Right ventricle myocardium inferior (tissue), 1 donor: ENCODE measurements around the gene NDUFAF3. TPM values are rescaled to one million over a fixed set of nuclear protein-coding genes. Genes with fewer than 3 reads are reported as not detected.

Experiments
- ATAC-seq: fragments of 200-7000 bp; cut with Tn5 transposase; one replicate; pipeline ENCODE4 v1.9.1; 2020; ENCODE audit warnings: mild to moderate bottlenecking, moderate library complexity
- DNase-seq: peaks from one replicate; pipeline ENCODE4 v3.0.0; 2021; ENCODE audit errors: missing footprints
- intact Hi-C: fragments of 100-400 bp; cut with DNase I; formaldehyde crosslinking; loops from one replicate; pipeline ENCODE4 v1.11.0; 2022
- long read RNA-seq: library from polyadenylated mRNA; unstranded; transcript quantifications from one replicate; pipeline ENCODE4 v2.0.0, GENCODE V29; 2021
- total RNA-seq: library from RNA; stranded (reverse); fragmentation: NEBNext Ultra II Directional; extraction: Animal tissue kit (Norgen Biotek cat#: 25700); gene quantifications from one replicate; pipeline ENCODE4 v1.2.1, GENCODE V29; 2021
- donor health status: DM: no; HTN: yes; CAD: no; lungs with severe emphysema.

The NDUFAF3 gene
- total RNA-seq, result 157 TPM
- long read RNA-seq, transcript NDUFAF3-202 (5 exons, 2,012 nt), result major isoform, 108 of 128 reads
- long read RNA-seq, partial matches to known transcripts, result 0 of 128 reads
- long read RNA-seq, other reads (novel, unspliced or antisense), result 18 of 128 reads

- DNase-seq (peak; percentile 96), ATAC-seq (peak; percentile 90)
- intact Hi-C loops, result loop anchor here (5.0 to 10.0 kb wide), 3 partner anchors 70 to 403 kb away; partner anchors contain the start of genes AMT, LAMB2, NICN1 and QRICH1
These were observed at the start of gene NDUFAF3 for GRCh38 chr3:49021813-49022687. TSS of gene NDUFAF3 (plus strand) at chr3:49022121. CDS start at chr3:49022145, 24 bp downstream.

GRCh38 chr3:48974076-48974864 lies 47.7 kb upstream of the NDUFAF3 start:
- DNase-seq (no peak), ATAC-seq (no peak)
- intact Hi-C loops, result no loop called here

- intact Hi-C loops, result no loop called here
- no peak for ATAC-seq
- DNase-seq, result no peak
These were observed 42.5 kb upstream of the NDUFAF3 start for GRCh38 chr3:48979451-48979850.

GRCh38 chr3:48980295-48980694 lies 41.6 kb upstream of the NDUFAF3 start:
- intact Hi-C loops, result no loop called here
- no peak for DNase-seq
- peak; percentile 53 for ATAC-seq

GRCh38 chr3:48982016-48982415 lies 39.9 kb upstream of the NDUFAF3 start:
- intact Hi-C loops, result no loop called here
- ATAC-seq, result no peak

GRCh38 chr3:48982686-48983085 lies 39.2 kb upstream of the NDUFAF3 start:
- ATAC-seq (no peak), DNase-seq (no peak)
- intact Hi-C loops, result no loop called here

More at GRCh38 chr3:48982016-48982415, 39.9 kb upstream of the NDUFAF3 start:
- no peak for DNase-seq

GRCh38 chr3:48983096-48983495 lies 38.8 kb upstream of the NDUFAF3 start:
- intact Hi-C loops, result no loop called here

GRCh38 chr3:48984663-48985062 lies 37.3 kb upstream of the NDUFAF3 start:
- ATAC-seq (no peak), DNase-seq (no peak)
- intact Hi-C loops, result loop anchor here (5.0 kb wide), 1 partner anchor 463 kb away; no protein-coding TSS in a partner anchor

More at GRCh38 chr3:48983096-48983495, 38.8 kb upstream of the NDUFAF3 start:
- ATAC-seq (no peak), DNase-seq (no peak)

- DNase-seq (no peak), ATAC-seq (no peak)
- intact Hi-C loops, result loop anchor here (5.0 kb wide), 1 partner anchor 461 kb away; no protein-coding TSS in a partner anchor
These were observed 36.0 kb upstream of the NDUFAF3 start for GRCh38 chr3:48985831-48986376.

- intact Hi-C loops, result loop anchor here (5.0 kb wide), 1 partner anchor 458 kb away; no protein-coding TSS in a partner anchor
- no peak for DNase-seq
- ATAC-seq, result peak; percentile 3
These were observed 32.7 kb upstream of the NDUFAF3 start for GRCh38 chr3:48989126-48989795.

GRCh38 chr3:48989796-48990635 lies 31.9 kb upstream of the NDUFAF3 start, which contains the start of gene P4HTM:
TSS of gene P4HTM (plus strand) at chr3:48990241. CDS start at chr3:48990257, 16 bp downstream.
- peak; percentile 90 for ATAC-seq
- peak; percentile 93 for DNase-seq
- intact Hi-C loops, result loop anchor here (5.0 kb wide), 1 partner anchor 457 kb away; no protein-coding TSS in a partner anchor

GRCh38 chr3:48990636-48991469 lies 31.1 kb upstream of the NDUFAF3 start:
- no peak for DNase-seq
- no peak for ATAC-seq
- intact Hi-C loops, result no loop called here

GRCh38 chr3:48991851-48992545 lies 29.9 kb upstream of the NDUFAF3 start:
- no peak for ATAC-seq
- intact Hi-C loops, result no loop called here
- no peak for DNase-seq

GRCh38 chr3:48993834-48994233 lies 28.1 kb upstream of the NDUFAF3 start:
- ATAC-seq (no peak), DNase-seq (no peak)
- intact Hi-C loops, result no loop called here

- DNase-seq (no peak), ATAC-seq (no peak)
- intact Hi-C loops, result no loop called here
These were observed 25.3 kb upstream of the NDUFAF3 start for GRCh38 chr3:48996640-48997039.

GRCh38 chr3:48997102-48997635 lies 24.8 kb upstream of the NDUFAF3 start:
- intact Hi-C loops, result no loop called here
- DNase-seq (no peak), ATAC-seq (no peak)
